ENCODE results near the gene RETREG1.
"Not testable (repeated sequence)": the region's sequence is repeated elsewhere in the genome, so short reads cannot be mapped to it uniquely, and the experiment has no call there.

The RETREG1 gene

DNA sequence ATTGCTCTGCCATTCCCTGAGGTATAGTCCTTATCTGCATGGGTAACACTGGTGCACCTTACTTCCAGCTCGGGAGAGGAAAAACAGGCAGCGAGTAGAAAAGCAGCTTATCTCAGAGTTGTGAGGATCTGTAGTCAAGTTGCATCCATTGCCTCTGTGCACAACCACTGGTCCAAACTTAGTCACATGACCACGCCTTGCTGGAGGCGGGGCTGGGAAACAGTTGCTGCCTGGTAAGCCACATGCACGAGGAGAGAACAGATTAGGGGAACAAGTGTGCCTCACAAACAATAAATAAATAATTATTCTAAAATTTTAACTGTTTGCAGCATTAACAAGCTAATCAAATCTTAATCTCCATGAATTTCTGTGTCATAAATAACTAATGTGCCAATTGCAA, 169.8 kb downstream of the RETREG1 start:
- DNase-seq: no peak

DNA sequence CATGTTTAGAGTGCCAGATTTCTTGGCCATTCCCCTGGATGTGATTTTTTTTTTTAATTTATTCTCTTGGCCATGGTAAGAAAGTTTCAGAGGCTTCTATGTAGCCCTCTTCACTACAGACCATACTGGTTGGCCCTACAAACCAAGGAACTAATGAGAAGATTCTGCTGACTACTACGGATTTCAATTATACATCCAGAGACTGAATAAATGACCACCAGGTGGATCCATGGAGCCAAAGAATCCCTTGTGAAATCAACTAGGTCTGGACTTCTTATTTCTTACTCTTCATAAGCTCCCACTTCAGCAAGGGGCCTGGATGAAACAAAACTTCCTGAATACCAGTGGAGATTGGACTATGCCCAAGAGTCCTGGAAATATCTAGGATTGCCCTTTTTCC, 178.8 kb downstream of the RETREG1 start:
- DNase-seq: no peak

DNA sequence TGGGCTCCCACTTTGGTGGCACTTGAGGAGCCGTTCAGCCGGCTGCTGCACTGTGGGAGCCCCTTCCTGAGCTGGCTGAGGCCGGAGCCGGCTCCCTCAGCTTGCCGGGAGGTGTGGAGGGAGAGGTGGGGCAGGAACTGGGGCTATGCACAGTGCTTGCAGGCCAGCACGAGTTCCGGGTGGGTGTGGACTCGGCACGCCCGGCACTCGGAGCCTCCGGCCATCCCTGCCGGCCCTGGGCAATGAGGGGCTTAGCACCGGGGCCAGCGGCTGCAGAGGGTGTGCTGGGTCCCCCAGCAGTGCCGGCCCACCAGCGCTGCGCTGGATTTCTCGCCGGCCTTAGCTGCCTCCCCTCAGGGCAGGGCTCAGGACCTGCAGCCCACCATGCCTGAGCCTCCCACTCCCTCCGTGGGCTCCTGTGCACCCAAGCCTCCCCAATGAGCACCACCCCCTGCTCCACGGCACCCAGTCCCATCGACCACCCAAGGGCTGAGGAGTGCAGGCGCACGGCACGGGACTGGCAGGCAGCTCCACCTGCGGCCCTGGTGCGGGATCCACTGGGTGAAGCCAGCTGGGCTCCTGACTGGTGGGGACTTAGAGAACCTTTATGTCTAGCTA, 180.6 kb downstream of the RETREG1 start:
- DNase-seq: not testable (repeated sequence)

DNA sequence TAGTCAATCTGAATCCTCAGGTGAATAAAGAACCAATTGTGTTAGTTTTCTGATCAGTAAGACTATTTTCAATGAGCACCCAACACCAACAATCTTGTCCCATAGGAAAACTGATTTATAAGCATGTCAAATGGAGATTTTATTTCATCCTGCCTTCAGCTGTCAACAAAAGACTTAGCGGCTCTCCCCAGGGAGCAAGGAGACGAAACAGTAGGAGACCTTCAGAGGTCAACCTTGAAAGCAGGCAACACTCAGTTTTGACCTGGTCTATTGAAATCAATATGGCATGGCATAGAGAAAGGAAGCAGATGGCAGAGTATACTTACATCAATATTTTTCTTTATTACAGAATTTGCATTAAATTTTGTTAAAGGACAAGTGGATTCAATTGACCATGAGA, 185.3 kb downstream of the RETREG1 start:
- no peak for DNase-seq

DNA sequence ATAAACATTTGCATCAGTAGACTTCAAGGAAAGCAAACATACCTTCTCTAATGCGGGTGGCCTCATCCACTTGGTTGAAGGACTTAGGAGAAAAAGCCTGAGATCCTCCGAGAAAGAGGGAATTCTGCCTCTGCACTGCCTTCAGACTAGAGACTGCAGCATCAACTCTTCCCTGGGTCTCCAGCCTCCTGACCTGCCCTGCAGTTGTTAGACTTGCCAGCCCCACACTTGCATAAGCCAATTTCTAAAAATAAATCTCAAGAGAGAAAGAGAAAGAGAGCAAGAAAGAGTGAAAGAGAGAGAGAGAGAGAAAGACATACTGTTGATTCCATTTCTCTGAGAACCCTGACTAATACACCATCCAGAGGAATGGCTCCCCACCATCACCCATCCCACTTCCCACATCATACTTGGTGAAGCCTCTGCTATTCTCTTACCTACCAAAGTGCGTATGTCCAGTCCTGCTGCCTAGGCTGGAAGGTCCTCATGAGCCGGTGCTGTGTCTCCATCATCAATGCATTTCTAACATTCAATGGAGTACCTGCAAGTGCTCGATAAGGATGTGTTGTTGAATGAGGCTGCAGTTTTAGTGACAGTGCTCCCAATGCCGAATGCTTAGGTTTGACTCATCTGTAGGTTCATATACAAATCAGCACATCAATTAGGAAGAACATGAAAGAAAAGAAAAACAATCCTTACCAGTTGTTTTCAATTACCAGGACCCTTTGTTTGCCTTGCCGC, 186.3 kb downstream of the RETREG1 start:
- no peak for DNase-seq

DNA sequence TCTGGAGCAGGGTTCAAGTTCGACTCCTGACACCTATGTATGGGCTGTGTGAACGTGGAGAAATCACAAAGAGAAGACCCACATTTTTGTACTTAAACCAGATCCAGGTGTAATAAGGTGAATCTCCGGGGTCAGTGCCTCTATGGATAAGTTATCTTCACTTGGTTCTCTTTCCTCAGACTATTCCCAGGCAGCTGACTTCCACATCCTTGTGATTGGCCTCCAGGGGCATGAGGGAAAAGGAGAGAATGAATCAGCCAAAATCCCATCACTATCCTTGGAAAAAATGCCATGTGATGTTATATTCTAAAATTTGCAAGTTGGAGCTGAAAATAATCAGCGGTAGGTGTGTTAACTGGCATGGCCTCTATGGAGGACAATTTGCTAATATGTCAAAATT, 188.4 kb downstream of the RETREG1 start:
- DNase-seq: no peak

DNA sequence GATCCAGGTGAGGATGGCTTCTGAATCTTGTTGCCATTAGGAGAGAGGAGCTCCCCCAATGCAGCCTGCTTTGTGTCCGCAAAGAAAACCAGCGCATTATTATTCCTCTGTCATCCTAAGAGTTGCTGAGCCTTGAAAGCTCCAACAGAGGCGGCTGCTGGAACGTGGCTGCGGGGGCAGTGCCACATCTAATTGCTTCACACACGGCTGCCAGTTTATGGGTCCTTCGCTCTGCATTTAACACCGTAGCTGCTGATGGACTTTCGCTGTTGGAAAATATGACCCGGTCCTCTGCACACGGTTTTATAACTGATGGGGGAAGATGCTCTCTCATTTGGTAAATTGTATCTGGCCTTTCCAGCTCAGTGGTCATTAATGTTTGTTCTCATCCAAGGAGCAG, 189.2 kb downstream of the RETREG1 start:
- no peak for DNase-seq
